Measurements from ENCODE around the gene LRRC8A.
"Not testable (repeated sequence)": the region's sequence is repeated elsewhere in the genome, so short reads cannot be mapped to it uniquely, and the experiment has no call there.

The LRRC8A gene

GRCh38 chr9:128881884-128882676, at the start of gene LRRC8A, which contains the start of gene KYAT1:
TSS of gene LRRC8A (plus strand) at chr9:128882133. CDS start at chr9:128907165, 25,032 bp downstream.
TSS of gene KYAT1 (minus strand) at chr9:128881950. CDS start at chr9:128845405, 36,545 bp downstream.
- peak; percentile 95 to 97 for DNase-seq (ENCODE audit: low read depth in 2 of 2, low spot score in 1 of 2)

- no peak for DNase-seq (ENCODE audit: low read depth in 2 of 2, low spot score in 1 of 2)
Measured at GRCh38 chr9:128833696-128834095, 48.2 kb upstream of the LRRC8A start.

DNA sequence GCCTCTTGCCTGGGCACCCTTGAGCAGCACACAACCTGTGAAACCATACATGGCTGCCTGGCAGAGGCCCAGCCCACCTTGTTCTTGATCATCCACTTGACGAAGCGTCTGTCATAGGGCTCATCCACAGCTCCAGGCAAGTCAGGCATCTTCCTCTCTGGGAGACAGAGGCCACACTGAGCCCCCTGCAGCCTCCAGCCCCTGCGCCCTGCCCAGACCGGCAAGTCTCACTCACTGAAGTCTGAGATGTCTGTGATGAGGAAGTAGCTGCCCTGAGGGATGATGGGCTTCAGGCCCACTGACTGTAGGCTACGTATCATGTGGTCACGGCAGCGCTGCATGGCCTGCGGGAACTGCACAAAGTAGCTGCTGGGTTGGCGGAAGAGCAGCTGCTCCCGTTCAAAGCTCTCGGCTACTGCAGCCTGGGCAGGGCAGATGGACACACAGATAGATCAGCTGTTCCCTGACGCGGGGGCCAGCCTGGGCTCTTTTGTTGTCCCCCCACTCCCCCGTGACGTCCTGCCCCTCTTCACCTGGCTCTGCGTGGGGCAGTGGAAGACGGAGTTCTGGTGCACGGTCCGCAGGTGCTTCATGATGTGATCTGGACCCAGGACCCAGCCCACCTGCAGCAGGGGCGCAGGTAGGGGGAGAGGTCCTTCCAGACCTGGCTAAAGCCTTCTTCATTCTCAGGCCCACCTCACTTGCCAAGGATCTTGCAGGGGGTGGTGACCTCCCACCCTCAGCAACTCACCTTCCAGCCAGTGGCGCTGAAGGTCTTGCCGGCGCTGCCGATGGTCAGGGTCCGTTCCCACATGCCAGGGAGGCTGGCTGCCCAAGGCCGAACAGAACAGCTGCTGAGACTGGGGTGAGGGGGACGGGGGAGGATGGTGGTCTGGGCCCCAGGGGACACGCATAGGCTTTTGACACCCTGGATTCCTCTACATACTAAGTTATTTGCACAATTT, 46.4 kb upstream of the LRRC8A start:
- DNase-seq (ENCODE audit: low read depth in 2 of 2, low spot score in 1 of 2): no peak

DNA sequence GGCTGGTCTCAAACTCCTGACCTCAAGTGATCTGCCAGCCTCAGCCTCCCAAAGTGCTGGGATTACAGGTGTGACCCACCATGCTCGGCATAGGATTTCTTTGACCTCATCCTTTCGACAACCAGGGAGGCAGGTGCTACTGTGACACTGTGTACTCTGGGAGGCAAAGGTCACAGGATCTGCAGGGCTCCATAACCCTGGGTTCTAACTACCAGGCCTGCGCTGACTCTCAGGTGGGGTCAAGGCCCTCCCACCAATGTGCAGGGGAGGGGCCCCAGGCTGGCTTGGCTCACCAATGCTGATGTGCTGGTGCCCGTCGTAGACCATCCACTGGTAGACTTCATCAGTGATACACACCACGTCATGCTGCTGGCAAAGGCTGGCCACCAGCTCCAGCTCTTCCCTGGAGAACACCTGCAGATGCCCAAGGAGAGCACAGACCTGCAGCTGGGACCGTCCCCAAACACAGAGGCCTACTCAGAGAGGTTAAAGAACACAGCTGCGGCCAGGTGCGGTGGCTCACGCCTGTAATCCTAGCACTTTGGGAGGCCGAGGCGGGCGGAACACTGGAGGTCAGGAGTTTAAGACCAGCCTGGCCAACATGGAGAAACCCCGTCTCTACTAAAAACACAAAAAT, 45.3 kb upstream of the LRRC8A start:
- DNase-seq (ENCODE audit: low read depth in 2 of 2, low spot score in 1 of 2): no peak

- no peak for DNase-seq (ENCODE audit: low read depth in 2 of 2, low spot score in 1 of 2)
Measured at GRCh38 chr9:128838338-128838737, 43.6 kb upstream of the LRRC8A start.

GRCh38 chr9:128840524-128840923, 41.4 kb upstream of the LRRC8A start:
- no peak for DNase-seq (ENCODE audit: low read depth in 2 of 2, low spot score in 1 of 2)

DNA sequence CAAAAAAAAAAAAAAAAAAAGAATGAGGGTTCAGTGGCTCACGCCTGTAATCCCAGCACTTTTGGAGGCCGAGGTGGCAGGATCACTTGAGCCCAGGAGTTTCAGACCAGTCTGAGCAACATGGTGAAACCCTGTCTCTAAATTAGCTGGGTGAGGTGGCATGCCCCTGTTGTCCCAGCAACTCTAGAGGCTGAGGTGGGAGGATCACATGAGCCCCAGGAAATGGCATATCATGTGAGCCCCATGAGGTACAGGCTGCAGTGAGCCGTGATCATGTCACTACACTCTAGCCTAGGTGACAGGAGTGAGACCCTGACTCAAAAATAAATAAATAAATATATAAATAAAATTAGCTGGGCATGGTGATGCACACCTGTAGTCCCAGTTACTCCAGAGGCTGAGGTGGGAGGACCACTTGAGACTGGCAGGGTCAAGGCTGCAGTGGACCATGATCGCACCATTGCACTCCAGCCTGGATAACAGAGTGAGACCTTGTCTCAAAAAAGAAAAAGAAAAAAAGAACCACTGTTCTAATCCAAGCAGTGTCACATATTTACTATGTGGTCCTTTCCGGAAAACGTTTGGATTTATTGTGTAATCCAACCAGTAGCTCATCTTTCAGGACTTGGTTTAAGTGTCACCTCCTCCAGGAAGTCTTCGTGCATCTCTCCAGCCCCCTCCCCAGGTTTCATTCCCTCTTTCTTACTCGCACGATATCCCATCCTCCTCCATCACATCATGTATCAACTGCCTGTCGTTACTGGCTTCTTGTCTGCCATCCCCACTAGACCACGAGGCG, 40.0 kb upstream of the LRRC8A start:
- DNase-seq (ENCODE audit: low read depth in 2 of 2, low spot score in 1 of 2): no peak

GRCh38 chr9:128843171-128843570, 38.8 kb upstream of the LRRC8A start:
- not testable (repeated sequence) for DNase-seq (ENCODE audit: low read depth in 2 of 2, low spot score in 1 of 2)

DNA sequence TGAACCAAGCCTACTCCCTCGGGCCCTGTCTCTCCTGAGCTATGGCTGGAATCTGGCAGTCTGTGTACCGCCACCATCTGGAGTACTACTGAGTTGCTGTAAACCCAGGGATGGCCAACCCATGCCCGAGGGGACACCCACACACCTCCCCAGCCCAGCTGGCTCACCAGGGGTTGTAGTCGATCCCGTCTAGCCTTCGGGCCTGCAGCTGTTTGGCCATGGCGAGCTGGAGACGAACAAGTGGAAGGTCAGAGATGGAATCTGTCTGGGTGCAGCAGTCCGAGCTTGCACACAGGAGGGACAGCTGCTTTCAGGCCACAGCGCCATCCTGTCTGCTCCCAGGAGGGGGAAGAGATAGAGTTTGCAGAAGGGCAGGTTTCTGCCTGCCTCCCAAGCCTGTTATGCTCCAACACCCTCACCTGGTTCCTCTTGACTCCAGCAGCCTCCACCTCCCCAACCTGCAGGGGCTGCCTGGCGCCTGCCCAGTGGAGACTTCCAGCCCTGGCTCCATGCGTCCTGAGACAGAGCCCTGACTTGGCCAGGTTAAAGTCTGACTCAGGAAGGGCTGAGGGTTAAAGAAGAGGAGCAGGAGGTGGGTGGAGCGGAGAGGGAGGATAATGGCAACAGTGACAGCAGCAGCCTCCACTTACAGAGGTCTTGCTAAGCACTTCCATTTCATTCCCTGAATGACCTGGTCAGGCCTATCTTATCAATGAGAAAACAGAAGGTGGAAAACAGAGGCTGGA, 36.6 kb upstream of the LRRC8A start:
- no peak for DNase-seq (ENCODE audit: low read depth in 2 of 2, low spot score in 1 of 2)

GRCh38 chr9:128846680-128847030, 35.3 kb upstream of the LRRC8A start:
- no peak for DNase-seq (ENCODE audit: low read depth in 2 of 2, low spot score in 1 of 2)

DNA sequence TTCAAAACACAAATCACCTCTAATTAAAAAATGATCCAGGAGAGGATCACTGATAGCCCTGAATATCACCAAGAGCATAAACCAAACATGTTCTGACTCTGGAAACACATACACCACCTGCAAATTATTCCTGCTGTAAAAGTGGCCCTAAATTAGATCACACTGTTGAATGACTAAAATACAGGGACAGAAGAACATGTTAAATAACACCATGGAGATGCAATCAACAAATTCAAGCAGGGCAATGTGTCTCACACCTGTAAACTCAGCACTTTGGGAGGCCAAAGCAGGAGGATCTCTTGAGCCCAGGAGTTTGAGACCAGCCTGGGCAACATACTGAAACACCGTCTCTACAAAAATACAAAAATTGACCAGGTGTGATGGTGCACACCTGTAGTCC, 34.1 kb upstream of the LRRC8A start:
- DNase-seq (ENCODE audit: low read depth in 2 of 2, low spot score in 1 of 2): no peak

DNA sequence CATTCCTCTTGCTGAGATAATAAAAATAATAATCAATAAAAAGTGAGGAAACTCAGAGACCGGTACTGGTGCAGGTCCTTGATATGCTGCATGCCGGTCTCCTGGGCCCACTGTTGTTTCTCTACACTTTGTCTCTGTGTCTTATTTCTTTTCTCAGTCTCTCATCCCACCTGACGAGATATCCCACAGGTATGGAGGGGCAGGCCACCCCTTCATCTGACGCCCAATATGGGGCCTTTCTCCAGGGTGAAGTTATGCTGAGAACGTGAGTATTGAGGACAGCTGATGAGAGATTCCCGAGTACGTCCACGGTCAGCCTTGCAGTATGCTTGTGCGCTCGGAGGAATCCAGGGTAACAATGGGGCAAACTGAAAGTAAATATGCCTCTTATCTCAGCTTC, 30.9 kb upstream of the LRRC8A start:
- not testable (repeated sequence) for DNase-seq (ENCODE audit: low read depth in 2 of 2, low spot score in 1 of 2)

GRCh38 chr9:128851779-128852600, 29.9 kb upstream of the LRRC8A start:
- not testable (repeated sequence) for DNase-seq (ENCODE audit: low read depth in 2 of 2, low spot score in 1 of 2)

- DNase-seq (ENCODE audit: low read depth in 2 of 2, low spot score in 1 of 2): not testable (repeated sequence)
Measured at GRCh38 chr9:128852646-128853045, 29.3 kb upstream of the LRRC8A start.

DNA sequence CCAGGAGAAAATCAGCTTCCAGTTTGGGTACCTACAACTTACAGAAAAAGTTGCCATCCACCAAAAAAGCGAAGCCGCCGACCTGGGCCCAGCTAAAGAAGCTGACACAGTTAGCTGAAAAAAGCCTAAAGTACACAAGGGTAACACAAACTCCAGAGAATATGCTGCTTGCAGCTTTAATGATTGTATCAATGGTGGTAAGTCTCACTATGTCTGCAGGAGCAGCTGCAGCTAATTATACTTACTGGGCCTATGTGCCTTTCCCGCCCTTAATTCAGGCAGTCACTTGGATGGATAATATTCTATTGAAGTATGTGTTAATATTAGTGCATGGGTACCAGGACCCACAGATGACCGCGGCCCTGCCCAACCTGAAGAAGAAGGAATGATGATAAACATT, 27.5 kb upstream of the LRRC8A start:
- not testable (repeated sequence) for DNase-seq (ENCODE audit: low read depth in 2 of 2, low spot score in 1 of 2)

DNA sequence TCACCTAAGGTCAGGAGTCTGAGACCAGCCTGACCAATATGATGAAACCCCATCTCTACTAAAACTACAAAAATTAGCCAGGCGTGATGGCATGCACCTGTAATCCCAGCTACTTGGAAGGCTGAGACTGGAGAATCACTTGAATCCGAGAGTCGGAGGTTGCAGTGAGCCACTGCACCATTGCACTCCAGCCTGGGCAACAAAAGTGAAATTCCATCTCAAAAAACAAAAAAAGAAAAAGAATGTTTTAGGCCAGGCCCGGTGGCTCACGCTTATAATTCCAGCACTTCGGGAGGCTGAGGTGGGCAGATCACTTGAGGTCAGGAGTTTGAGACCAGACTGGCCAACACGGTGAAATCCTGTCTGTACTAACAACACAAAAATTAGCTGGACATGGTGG, 23.5 kb upstream of the LRRC8A start:
- DNase-seq (ENCODE audit: low read depth in 2 of 2, low spot score in 1 of 2): not testable (repeated sequence)

DNA sequence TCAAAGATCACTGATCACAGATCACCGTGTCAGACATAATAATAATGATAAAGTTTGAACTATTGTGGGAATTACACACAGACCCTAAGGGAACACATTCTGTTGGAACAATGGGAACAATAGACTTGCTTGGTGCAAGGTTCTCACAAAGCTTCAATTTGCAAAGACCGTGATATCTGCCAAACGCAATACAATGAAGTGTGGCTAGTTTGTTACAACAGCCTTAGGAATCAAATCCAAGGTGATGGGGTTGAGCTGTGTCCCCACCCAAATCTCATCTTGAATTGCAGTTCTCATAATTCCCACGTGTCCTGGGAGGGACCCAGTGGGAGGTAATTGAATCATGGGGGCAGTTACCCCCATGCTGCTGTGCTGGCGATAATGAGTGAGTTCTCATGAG, 21.0 kb upstream of the LRRC8A start:
- no peak for DNase-seq (ENCODE audit: low read depth in 2 of 2, low spot score in 1 of 2)

GRCh38 chr9:128861501-128861900, 20.4 kb upstream of the LRRC8A start:
- no peak for DNase-seq (ENCODE audit: low read depth in 2 of 2, low spot score in 1 of 2)

GRCh38 chr9:128862401-128862851, 19.5 kb upstream of the LRRC8A start:
- no peak for DNase-seq (ENCODE audit: low read depth in 2 of 2, low spot score in 1 of 2)

All from stimulated activated CD8-positive, alpha-beta memory T cell treated with anti-CD3 and anti-CD28 coated beads, Interleukin-4, amount 100 ng/mL, for 4 hours (primary cell).